Pulmonary artery endothelial cell (primary cell): ENCODE measurements around the gene HPSE2. TPM values are rescaled to one million over a fixed set of nuclear protein-coding genes. Genes with fewer than 3 reads are reported as not detected.
"Not testable (repeated sequence)": the region's sequence is repeated elsewhere in the genome, so short reads cannot be mapped to it uniquely, and the experiment has no call there.

Experiments
- DNase-seq: peaks from one replicate; pipeline ENCODE4 v3.0.0-alpha.2; 2011; ENCODE audit warnings: low read depth, low spot score
- total RNA-seq: library from RNA; depleted of rRNA; stranded (reverse); fragments of >200 nt; gene quantifications from 2 replicates; pipeline ENCODE4 v1.2.3, GENCODE V29; 2014

The HPSE2 gene
- total RNA-seq, 1 donor from 2014 or later: not detected

GRCh38 chr10:98921316-98921715 is 314.3 kb downstream of the HPSE2 start:
- no peak for DNase-seq

GRCh38 chr10:98920807-98921206 is 314.8 kb downstream of the HPSE2 start:
- DNase-seq: no peak

- DNase-seq: no peak
Observed at GRCh38 chr10:98920360-98920759, 315.3 kb downstream of the HPSE2 start.

- DNase-seq: no peak
Observed at GRCh38 chr10:98919899-98920298, 315.8 kb downstream of the HPSE2 start.

GRCh38 chr10:98917828-98918227 is 317.8 kb downstream of the HPSE2 start:
- no peak for DNase-seq

- no peak for DNase-seq
Observed at GRCh38 chr10:98916526-98917125, 319.0 kb downstream of the HPSE2 start.

GRCh38 chr10:98915911-98916310 is 319.7 kb downstream of the HPSE2 start:
- no peak for DNase-seq

- DNase-seq: no peak
Observed at GRCh38 chr10:98910546-98910945, 325.1 kb downstream of the HPSE2 start.

- no peak for DNase-seq
Observed at GRCh38 chr10:98910048-98910447, 325.6 kb downstream of the HPSE2 start.

GRCh38 chr10:98908868-98909267 is 326.8 kb downstream of the HPSE2 start:
- no peak for DNase-seq

GRCh38 chr10:98908247-98908646 is 327.4 kb downstream of the HPSE2 start:
- DNase-seq: not testable (repeated sequence)

- no peak for DNase-seq
Observed at GRCh38 chr10:98901441-98902110, 334.1 kb downstream of the HPSE2 start.

GRCh38 chr10:98899018-98899417 is 336.6 kb downstream of the HPSE2 start:
- DNase-seq: no peak

GRCh38 chr10:98892523-98892922 is 343.1 kb downstream of the HPSE2 start:
- no peak for DNase-seq

- DNase-seq: no peak
Observed at GRCh38 chr10:98886686-98887085, 349.0 kb downstream of the HPSE2 start.

- DNase-seq: no peak
Observed at GRCh38 chr10:98885378-98885777, 350.3 kb downstream of the HPSE2 start.

- no peak for DNase-seq
Observed at GRCh38 chr10:98881789-98882188, 353.9 kb downstream of the HPSE2 start.

- DNase-seq: no peak
Observed at GRCh38 chr10:98880971-98881370, 354.7 kb downstream of the HPSE2 start.

- no peak for DNase-seq
Observed at GRCh38 chr10:98878921-98879320, 356.7 kb downstream of the HPSE2 start.

- no peak for DNase-seq
Observed at GRCh38 chr10:98878418-98878817, 357.2 kb downstream of the HPSE2 start.

GRCh38 chr10:98861962-98862361 is 373.7 kb downstream of the HPSE2 start:
- DNase-seq: no peak

GRCh38 chr10:98858525-98858924 is 377.1 kb downstream of the HPSE2 start:
- no peak for DNase-seq
